ENCODE data around the gene KRT17.
A peak's percentile ranks its signal among the peaks of the same experiment; 100 is the strongest.

Gene KRT17

GRCh38 chr17:41624208-41625101, at the start of gene KRT17:
TSS of gene KRT17 (minus strand) at chr17:41624575. CDS start at chr17:41624509, 66 bp downstream.
- DNase-seq (ENCODE audit: low read depth, low spot score): no peak
- in situ Hi-C loops (cut with HindIII; ENCODE audit: low sequenced_read_pairs): no loop called here
- no peak within 1 kb of the TSS for H3K4me3 ChIP-seq (ENCODE audit: low read depth, low read length)
- no peak for TF ChIP-seq CTCF (IDR thresholded peaks at IDR 0.05; ENCODE audit: low read depth, low read length)

GRCh38 chr17:41672153-41672552, 47.8 kb upstream of the KRT17 start:
- TF ChIP-seq CTCF (IDR thresholded peaks at IDR 0.05; ENCODE audit: low read depth, low read length): no peak
- H3K4me3 ChIP-seq (ENCODE audit: low read depth, low read length): no peak overlapping the region
- no peak for DNase-seq (ENCODE audit: low read depth, low spot score)
- in situ Hi-C loops (cut with HindIII; ENCODE audit: low sequenced_read_pairs): no loop called here

- TF ChIP-seq CTCF (IDR thresholded peaks at IDR 0.05; ENCODE audit: low read depth, low read length): no peak
- in situ Hi-C loops (cut with HindIII; ENCODE audit: low sequenced_read_pairs): no loop called here
- no peak for DNase-seq (ENCODE audit: low read depth, low spot score)
- no peak overlapping the region for H3K4me3 ChIP-seq (ENCODE audit: low read depth, low read length)
These were observed 43.1 kb upstream of the KRT17 start for GRCh38 chr17:41667280-41668041.

- peak; percentile 94 for TF ChIP-seq CTCF (IDR thresholded peaks at IDR 0.05; ENCODE audit: low read depth, low read length)
- DNase-seq (ENCODE audit: low read depth, low spot score): peak; percentile 65
- H3K4me3 ChIP-seq (ENCODE audit: low read depth, low read length): peak overlapping the region; percentile 42
- in situ Hi-C loops (cut with HindIII; ENCODE audit: low sequenced_read_pairs): no loop called here
These were observed 42.4 kb upstream of the KRT17 start for GRCh38 chr17:41666708-41667279.

GRCh38 chr17:41666237-41666641, 41.9 kb upstream of the KRT17 start:
- TF ChIP-seq CTCF (IDR thresholded peaks at IDR 0.05; ENCODE audit: low read depth, low read length): no peak
- DNase-seq (ENCODE audit: low read depth, low spot score): peak; percentile 58
- in situ Hi-C loops (cut with HindIII; ENCODE audit: low sequenced_read_pairs): no loop called here
- peak overlapping the region; percentile 42 for H3K4me3 ChIP-seq (ENCODE audit: low read depth, low read length)

GRCh38 chr17:41665566-41666236, 41.3 kb upstream of the KRT17 start:
- in situ Hi-C loops (cut with HindIII; ENCODE audit: low sequenced_read_pairs): no loop called here
- peak overlapping the region; percentile 42 for H3K4me3 ChIP-seq (ENCODE audit: low read depth, low read length)
- DNase-seq (ENCODE audit: low read depth, low spot score): peak; percentile 80
- TF ChIP-seq CTCF (IDR thresholded peaks at IDR 0.05; ENCODE audit: low read depth, low read length): peak; percentile 83

All from astrocyte of the spinal cord (primary cell).